Lower leg skin (tissue), 3 donors: Measurements from ENCODE around the gene ONECUT2.

Experiments used
- CTCF ChIP-seq, 3 donors: fragments of 450-650 bp; IDR thresholded peaks; one replicate each; pipeline ENCODE4 v1.5.1; 2016; ENCODE audit warnings: antibody characterized with exemption in 3 of 3, mild to moderate bottlenecking in 3 of 3, moderate library complexity in 2 of 3
- POLR2A ChIP-seq, 2 donors: fragments of 450-650 bp; IDR thresholded peaks; one replicate each; pipeline ENCODE4 v1.6.1; 2016 to 2017; ENCODE audit warnings: antibody characterized with exemption in 2 of 2, mild to moderate bottlenecking in 1 of 2, moderate library complexity in 1 of 2

GRCh38 chr18:57440331-57441070 lies 5.3 kb downstream of the ONECUT2 start:
- TF ChIP-seq CTCF (IDR thresholded peaks at IDR 0.05): no peak
- TF ChIP-seq POLR2A (IDR thresholded peaks at IDR 0.05): no peak
